Heart left ventricle (tissue), 16 donors: ENCODE measurements around the gene CUBN. TPM values are rescaled to one million over a fixed set of nuclear protein-coding genes. Genes with fewer than 3 reads are reported as not detected.

ENCODE experiments used
- ATAC-seq, 4 donors: fragments of 200-7000 bp; cut with Tn5 transposase; one replicate each; pipeline ENCODE4 v1.9.1; 2020 to 2022; ENCODE audit warnings: moderate library complexity in 4 of 4, mild to moderate bottlenecking in 3 of 4, moderate number of reproducible peaks in 1 of 4
- DNase-seq, 5 donors: peaks; one replicate each; pipeline ENCODE4 v3.0.0-alpha.2; 2020
- H3K27ac ChIP-seq, 12 donors: fragments of 200-600 bp; sonication (generic) in 4 of 12; one replicate each; pipeline versions ENCODE4 v1.5.0 to v1.8.0; 2016 to 2022; ENCODE audit warnings: mild to moderate bottlenecking in 2 of 12
- H3K27me3 ChIP-seq, 9 donors: fragments of 200-600 bp; sonication (generic) in 2 of 9; one replicate each; pipeline versions ENCODE4 v1.5.1 to v1.8.0; 2016 to 2022; ENCODE audit warnings: mild to moderate bottlenecking in 3 of 9
- H3K36me3 ChIP-seq, 9 donors: fragments of 200-600 bp; sonication (generic) in 2 of 9; one replicate each; pipeline versions ENCODE4 v1.5.0 to v1.8.0; 2018 to 2022; ENCODE audit warnings: mild to moderate bottlenecking in 2 of 9
- H3K4me1 ChIP-seq, 12 donors: fragments of 200-600 bp; sonication (generic) in 4 of 12; one replicate each; pipeline versions ENCODE4 v1.5.0 to v1.8.0; 2016 to 2022; ENCODE audit warnings: mild to moderate bottlenecking in 3 of 12
- H3K4me3 ChIP-seq, 12 donors: fragments of 200-600 bp; sonication (generic) in 4 of 12; one replicate each; pipeline versions ENCODE4 v1.5.0 to v1.8.0; 2017 to 2022; ENCODE audit warnings: mild to moderate bottlenecking in 9 of 12, moderate library complexity in 4 of 12
- H3K9me3 ChIP-seq, 12 donors: fragments of 200-600 bp; sonication (generic) in 4 of 12; one replicate each; pipeline versions ENCODE4 v1.5.0 to v1.8.0; 2016 to 2022; ENCODE audit warnings: mild to moderate bottlenecking in 1 of 12
- CTCF ChIP-seq, 12 donors: fragments of 200-600 bp; sonication (generic) in 4 of 12; IDR thresholded peaks; one replicate each; pipeline versions ENCODE4 v1.5.0 to v1.8.0; 2018 to 2022; ENCODE audit warnings: antibody characterized with exemption in 12 of 12, mild to moderate bottlenecking in 5 of 12
- POLR2A ChIP-seq, 2 donors: fragments of 450-650 bp; IDR thresholded peaks; one replicate each; pipeline ENCODE4 v1.6.1; 2017; ENCODE audit warnings: antibody characterized with exemption in 2 of 2, mild to moderate bottlenecking in 2 of 2, moderate library complexity in 2 of 2
- WGBS, 4 donors: extraction: QIAGEN DNeasy Blood & Tissue Kit in 2 of 4; methylation state at CpG; one replicate each; pipeline versions ENCODE4 v1.1.5 to v1.1.7; 2013 to 2018; 5-methylcytosine and 5-hydroxymethylcytosine counted together
- intact Hi-C, 10 donors: fragments of 100-400 bp; cut with DNase I; formaldehyde crosslinking; loops; one replicate each; pipeline versions ENCODE4 v1.11.1 to v1.14.2; 2022
- polyA plus RNA-seq, 2 donors: library from polyadenylated mRNA; stranded (reverse); fragments of 200-250 nt; gene quantifications; one replicate each; pipeline ENCODE4 v1.2.3, GENCODE V29; 2013
- total RNA-seq, 9 donors: library from RNA; depleted of rRNA in 2 of 9; stranded (reverse); fragments of >200 nt in 2 of 9; fragmentation: NEBNext Ultra II Directional in 3 of 9; extraction: Animal tissue kit (Norgen Biotek cat#: 25700) in 3 of 9; gene quantifications; one replicate each; pipeline versions ENCODE4 v1.1.0 to v1.2.4, GENCODE V29; 2016 to 2023
- donor health status: ischemic (EF 13 %, LVEDD 7.1; RV severe dilation, severe dysfunction).
- donor health status: healthy with polysubstance abuse.
- donor health status: DM: no; HTN: yes; CAD: no.
- donor health status: DM: no; HTN: no; CAD: no.
- donor health status: ischemic (EF 25% LVEDD 6.9; RV normal size, moderate dysfunction).
- donor health status: ischemic (EF 25% LVEDD 5.7; RV mildly dilated, moderate dysfunction).
- donor health status: healthy.
- donor health status: DM: yes; HTN: yes; CAD: no.
- donor health status: ischemic (EF 35%, LVEDD 5.7; RV mildly dilated, moderate dysfunction).
- donor health status: nonischemic (EF 11% LVEDD 7.7; RV severe dilation, severe dysfunction).
- donor health status: DM: yes; HTN: yes; CAD: no.
- donor health status: PGD.
- donor health status: ischemic (EF 29% LVEDD 5.4; RV normal size, mild dysfunction).
- donor health status: nonischemic (EF 23%, LVEDD 6.1; RV moderate dilation, normal function).

The CUBN gene
- total and polyA plus RNA-seq, 11 donors = 0.07 to 1.5 (median 0.44) TPM

- no peaks in the 10 kb centered on the region for H3K36me3 ChIP-seq
- H3K9me3 ChIP-seq = no peaks in the 10 kb centered on the region
- H3K4me1 ChIP-seq = peaks cover 0 to 4% (median 0%) of the 10 kb centered on the region in 12 donors
- 95 to 99% (median 97%) methylated on average over 3 of the region's 3 CpGs for WGBS, 4 donors
- H3K4me3 ChIP-seq = no peak overlapping the region
- H3K27ac ChIP-seq = no peak overlapping the region
- no peaks in the 10 kb centered on the region for H3K27me3 ChIP-seq
- TF ChIP-seq POLR2A (IDR thresholded peaks at IDR 0.05) = no peak
- no peak for TF ChIP-seq CTCF (IDR thresholded peaks at IDR 0.05)
- intact Hi-C loops = no loop called here
- ATAC-seq (no peak), DNase-seq (no peak)
These were observed 205.9 kb downstream of the CUBN start for GRCh38 chr10:16923726-16924125.

GRCh38 chr10:16923309-16923708 is 206.3 kb downstream of the CUBN start:
- no peak for DNase-seq
- 61 to 82% (median 61%) methylated on average over 2 of the region's 2 CpGs for WGBS, 4 donors

GRCh38 chr10:16919121-16919982 is 210.3 kb downstream of the CUBN start:
- WGBS, 4 donors = 39 to 53% (median 48%) methylated on average over 9 of the region's 9 CpGs
- no peaks in the 10 kb centered on the region for H3K36me3 ChIP-seq
- no peak overlapping the region for H3K4me3 ChIP-seq
- DNase-seq = no peak
- TF ChIP-seq CTCF (IDR thresholded peaks at IDR 0.05) = peak in 1 of 12 donors; percentile 8
- TF ChIP-seq POLR2A (IDR thresholded peaks at IDR 0.05) = no peak
- peaks cover 0 to 4% (median 0%) of the 10 kb centered on the region in 12 donors for H3K4me1 ChIP-seq
- intact Hi-C loops = no loop called here
- peaks cover 0 to 4% (median 0%) of the 10 kb centered on the region in 12 donors for H3K9me3 ChIP-seq
- no peak for ATAC-seq
- H3K27me3 ChIP-seq = no peaks in the 10 kb centered on the region
- H3K27ac ChIP-seq = peak overlapping the region in 1 of 12 donors; percentile 23

More at GRCh38 chr10:16923309-16923708, 206.3 kb downstream of the CUBN start:
- ATAC-seq = no peak
- Histone ChIP-seq H3K36me3 (no peaks in the 10 kb centered on the region), H3K27me3 (no peaks in the 10 kb centered on the region), H3K4me1 (peaks cover 0 to 4% (median 0%) of the 10 kb centered on the region in 12 donors), H3K4me3 (no peak overlapping the region), H3K9me3 (peaks cover 0 to under 1% (median 0%) of the 10 kb centered on the region in 12 donors), H3K27ac (no peak overlapping the region)
- no peak for TF ChIP-seq CTCF (IDR thresholded peaks at IDR 0.05)
- no peak for TF ChIP-seq POLR2A (IDR thresholded peaks at IDR 0.05)
- intact Hi-C loops = no loop called here

GRCh38 chr10:16916496-16916895 is 213.1 kb downstream of the CUBN start:
- intact Hi-C loops = no loop called here
- peaks cover 0 to 4% (median 0%) of the 10 kb centered on the region in 12 donors for H3K9me3 ChIP-seq
- H3K4me1 ChIP-seq = peaks cover 0 to 4% (median 0%) of the 10 kb centered on the region in 12 donors
- no peaks in the 10 kb centered on the region for H3K27me3 ChIP-seq
- no peak overlapping the region for H3K4me3 ChIP-seq
- no peak for DNase-seq
- TF ChIP-seq CTCF (IDR thresholded peaks at IDR 0.05) (peak in 3 of 12 donors; percentile 11 to 34 (median 25)), POLR2A (IDR thresholded peaks at IDR 0.05) (no peak)
- no peaks in the 10 kb centered on the region for H3K36me3 ChIP-seq
- WGBS, 4 donors = 90 to 97% (median 96%) methylated on average over 6 of the region's 6 CpGs
- ATAC-seq = no peak
- H3K27ac ChIP-seq = no peak overlapping the region
